NCI-H146 treated with DMSO at 0.1 percent for 48 hours (cell line): Measurements from ENCODE around the gene SGF29.
"Not testable (repeated sequence)": the region's sequence is repeated elsewhere in the genome, so short reads cannot be mapped to it uniquely, and the experiment has no call there.

ENCODE experiments used
- DNase-seq: peaks from one replicate; lab custom pipeline; 2025; ENCODE audit not compliant: unreplicated experiment; lab: John Stamatoyannopoulos, UW

SGF29 gene

GRCh38 chr16:28609631-28610594 lies 56.2 kb downstream of the SGF29 start, which contains the start of gene SULT1A1:
Gene SULT1A1 (minus strand): TSS chr16:28610044. CDS start chr16:28608855, 1,189 bp downstream.
- no peak for DNase-seq

GRCh38 chr16:28610595-28611191 lies 57.0 kb downstream of the SGF29 start:
- DNase-seq, result no peak

DNA sequence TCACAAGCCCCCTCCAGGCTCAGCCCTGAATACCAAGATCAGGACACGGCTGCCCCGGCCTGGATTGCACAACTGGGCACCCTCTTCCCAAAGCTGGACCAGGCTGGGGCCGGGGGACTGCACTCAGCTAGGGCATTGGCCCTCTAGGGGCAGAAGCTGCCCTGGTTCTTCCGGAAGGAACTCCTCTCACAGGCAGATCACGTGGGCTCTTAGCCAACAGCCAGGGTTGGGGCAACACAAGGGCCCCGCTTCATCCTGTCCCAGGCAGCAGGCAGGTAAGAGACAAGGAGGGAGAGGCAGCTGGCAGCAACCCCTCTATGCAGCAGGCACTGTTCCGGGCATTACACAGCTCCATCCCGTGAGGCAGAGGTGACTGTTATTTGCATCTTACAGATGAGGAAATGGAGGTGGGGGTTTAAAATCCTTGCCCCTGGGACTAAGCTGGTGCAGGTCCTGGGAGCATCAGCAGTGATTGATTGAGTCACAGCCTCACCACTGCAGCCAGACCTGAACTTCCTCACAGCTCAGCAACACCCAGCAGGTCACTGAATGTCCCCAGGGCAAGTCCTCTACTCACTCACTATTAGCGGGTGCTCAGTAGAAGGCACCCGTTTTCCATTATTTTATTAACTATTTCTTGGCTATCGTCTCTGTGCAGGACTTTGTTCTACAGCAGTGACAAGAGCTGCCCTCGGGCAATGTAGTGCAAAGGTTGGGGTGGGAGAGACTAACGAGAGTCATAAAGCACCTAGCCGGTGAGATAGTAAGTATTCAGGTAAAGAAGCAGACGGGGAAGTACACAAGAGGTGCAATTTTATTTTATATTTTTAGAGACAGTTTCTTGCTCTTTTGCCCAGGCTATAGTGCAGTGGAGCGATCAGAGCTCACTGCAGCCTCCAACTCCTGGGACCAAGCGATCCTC lies 58.9 kb downstream of the SGF29 start:
- not testable (repeated sequence) for DNase-seq

DNA sequence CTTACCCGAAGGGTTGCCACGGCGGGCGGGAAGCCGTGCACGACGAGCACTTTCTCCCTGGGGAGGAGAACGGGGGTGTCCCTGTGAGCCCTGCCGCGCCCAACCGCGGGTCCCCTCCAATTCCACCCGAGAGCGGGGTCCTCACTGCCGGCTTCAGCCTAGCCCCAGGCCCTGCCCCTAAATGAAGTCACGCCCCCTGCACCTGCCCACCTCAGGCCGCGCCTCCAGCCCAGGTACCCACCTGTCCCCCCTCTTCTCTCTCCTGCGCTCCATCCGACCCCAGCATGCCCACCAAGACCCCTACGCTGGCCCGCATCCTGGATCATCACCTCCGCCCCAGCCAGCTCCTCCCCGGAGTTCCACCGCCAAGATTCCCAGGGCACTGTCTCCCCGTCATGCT lies 60.2 kb downstream of the SGF29 start:
- not testable (repeated sequence) for DNase-seq

GRCh38 chr16:28614561-28614960 lies 60.8 kb downstream of the SGF29 start:
- DNase-seq, result not testable (repeated sequence)

GRCh38 chr16:28615486-28616223 lies 61.9 kb downstream of the SGF29 start:
- DNase-seq, result peak; percentile 69

- not testable (repeated sequence) for DNase-seq
Observed at GRCh38 chr16:28616224-28616577, 62.5 kb downstream of the SGF29 start.

DNA sequence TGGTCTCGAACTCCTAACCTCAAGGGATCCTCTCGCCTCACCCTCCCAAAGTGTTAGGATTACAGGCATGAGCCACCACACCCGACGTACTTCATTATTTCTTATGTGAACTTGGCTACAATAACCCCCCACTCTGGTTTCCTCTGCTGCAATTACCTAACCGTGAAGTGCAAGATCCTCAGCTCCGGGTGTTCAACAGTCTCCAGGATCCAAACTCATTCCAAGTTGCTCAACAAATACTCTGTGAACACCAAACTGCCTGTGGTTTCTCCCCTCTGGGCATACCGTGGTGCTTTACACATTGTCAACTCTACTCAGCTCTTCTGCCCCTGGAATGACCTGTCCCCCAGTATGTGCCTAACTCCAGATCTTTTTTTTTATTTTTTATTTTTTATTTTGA lies 62.9 kb downstream of the SGF29 start:
- DNase-seq, result no peak

DNA sequence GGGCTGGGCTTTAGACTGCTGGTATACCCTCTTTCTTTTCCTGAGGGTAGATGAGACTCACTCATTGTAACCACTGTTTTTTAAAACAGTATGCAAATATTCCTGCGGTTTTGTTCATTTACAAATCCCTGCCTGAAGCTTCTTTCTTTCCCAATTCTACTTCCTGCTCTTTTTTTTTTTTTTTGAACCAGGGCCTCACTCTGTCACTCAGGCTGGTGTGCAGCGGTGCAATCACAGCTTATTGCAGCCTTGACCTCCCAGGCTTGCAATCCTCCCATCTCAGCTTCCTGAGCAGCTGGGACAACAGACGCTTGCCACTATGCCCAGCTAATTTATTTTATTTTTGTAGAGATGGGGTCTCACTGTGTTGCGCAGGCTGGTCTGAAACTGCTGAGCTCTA lies 64.2 kb downstream of the SGF29 start:
- DNase-seq, result no peak

DNA sequence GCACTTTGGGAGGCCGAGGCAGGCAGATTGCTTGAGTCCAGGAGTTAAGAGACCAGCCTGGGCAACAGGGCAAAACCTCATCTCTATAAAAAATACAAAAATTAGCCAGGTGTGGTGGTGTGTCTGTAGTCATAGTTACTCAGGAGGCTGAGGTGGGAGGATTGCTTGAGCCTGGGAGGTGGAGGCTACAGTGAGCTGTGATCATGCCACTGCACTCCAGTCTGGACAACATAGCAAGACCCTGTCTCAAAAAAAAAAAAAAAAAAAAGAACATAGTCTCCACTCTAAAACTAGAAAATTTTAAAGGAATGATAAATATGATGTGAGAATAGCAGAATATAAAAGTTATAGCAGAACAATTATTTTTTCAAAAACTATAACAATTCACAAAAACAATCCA lies 66.6 kb downstream of the SGF29 start:
- not testable (repeated sequence) for DNase-seq

DNA sequence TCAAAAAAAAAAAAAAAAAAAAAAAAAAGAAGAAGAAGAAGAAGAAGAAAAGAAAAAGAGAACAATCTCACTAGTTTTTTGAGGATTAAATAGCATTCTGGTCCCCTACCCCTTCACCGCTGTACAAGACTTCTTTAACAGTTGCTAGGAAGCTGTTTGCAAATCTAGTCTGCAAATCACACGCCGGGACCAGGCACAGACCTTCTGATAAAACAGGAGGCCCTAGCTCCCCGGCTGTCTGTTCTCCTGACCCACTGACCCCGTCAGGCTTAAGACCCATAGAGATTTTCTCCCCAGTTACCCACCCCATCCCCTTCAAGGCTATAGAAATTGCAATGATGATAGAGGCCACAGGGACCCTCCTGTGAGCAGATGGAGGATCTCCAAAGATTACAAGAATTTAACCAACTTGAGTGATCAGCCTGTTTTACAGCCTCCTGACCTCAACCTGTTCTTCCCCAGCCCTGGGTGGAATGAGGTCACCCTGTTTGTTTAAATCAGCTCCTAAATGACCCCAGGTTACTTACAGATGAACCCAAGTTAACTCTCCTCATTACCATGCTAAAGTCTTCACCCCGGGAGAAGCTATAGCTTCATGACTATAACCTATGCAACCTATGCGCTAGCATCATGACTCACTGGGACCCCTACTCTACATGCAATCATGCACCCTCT lies 67.9 kb downstream of the SGF29 start:
- DNase-seq, result no peak

- not testable (repeated sequence) for DNase-seq
Observed at GRCh38 chr16:28622532-28623171, 68.9 kb downstream of the SGF29 start.

DNA sequence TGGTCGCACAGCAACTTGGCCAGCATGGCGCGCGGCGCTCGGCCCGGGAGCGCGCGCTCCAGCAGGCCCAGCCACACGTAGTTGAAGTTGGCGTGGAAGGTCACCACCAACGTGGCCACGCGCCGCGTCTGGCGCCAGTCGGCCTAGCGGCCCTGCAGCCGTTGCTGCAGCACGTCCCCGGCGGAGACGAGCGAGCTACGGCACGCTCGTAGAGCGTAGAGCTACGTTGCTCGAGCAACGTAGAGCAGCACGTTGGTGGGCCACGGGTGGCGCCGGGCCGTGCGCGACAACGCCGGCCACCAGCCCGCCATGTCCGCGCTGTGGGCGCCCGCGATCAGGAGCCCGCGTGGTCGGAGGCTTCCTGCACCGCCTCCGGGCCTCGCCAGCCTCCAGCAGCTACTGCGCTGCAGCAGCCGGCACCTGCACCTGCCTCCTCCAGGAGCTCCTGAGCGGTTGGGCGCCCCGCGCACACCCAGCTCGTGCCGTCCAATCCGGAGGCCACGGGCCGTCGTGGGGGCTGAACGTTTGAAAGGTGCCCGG lies 69.5 kb downstream of the SGF29 start:
- peak; percentile 82 for DNase-seq

GRCh38 chr16:28630905-28631304 lies 77.2 kb downstream of the SGF29 start:
- not testable (repeated sequence) for DNase-seq

DNA sequence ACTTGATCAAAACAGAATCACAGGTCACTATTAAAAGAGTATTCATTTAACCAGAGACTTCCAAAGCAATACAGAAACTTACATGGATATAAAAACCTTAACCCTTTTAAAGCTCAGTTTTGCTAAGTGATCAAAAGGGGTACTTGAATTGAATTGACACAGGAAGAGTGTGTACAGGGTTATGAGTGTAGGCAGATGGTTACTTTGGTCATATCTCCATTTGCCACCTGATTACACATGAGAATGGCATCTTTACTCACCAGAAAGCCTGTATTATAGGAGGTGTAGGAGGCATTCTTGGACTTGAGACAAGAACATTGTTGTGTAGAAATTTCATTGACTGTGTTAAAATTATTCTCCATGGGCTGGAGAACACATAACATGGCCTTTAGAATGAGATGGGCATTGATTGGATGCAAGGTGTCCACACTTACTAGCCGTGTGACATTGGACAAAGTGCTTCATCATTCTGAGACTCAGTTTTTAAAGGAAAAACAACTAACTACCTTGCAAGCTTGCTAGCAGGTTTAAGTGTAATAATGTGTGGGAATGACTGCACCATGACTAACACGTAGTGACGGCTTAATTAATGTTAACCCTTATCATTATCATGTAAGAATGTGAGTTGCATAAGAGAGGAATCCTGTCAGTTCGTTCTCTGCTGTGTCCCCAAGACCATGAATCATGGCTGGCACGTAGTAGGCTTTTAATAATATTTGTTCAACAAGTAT lies 82.5 kb downstream of the SGF29 start:
- DNase-seq, result not testable (repeated sequence)

DNA sequence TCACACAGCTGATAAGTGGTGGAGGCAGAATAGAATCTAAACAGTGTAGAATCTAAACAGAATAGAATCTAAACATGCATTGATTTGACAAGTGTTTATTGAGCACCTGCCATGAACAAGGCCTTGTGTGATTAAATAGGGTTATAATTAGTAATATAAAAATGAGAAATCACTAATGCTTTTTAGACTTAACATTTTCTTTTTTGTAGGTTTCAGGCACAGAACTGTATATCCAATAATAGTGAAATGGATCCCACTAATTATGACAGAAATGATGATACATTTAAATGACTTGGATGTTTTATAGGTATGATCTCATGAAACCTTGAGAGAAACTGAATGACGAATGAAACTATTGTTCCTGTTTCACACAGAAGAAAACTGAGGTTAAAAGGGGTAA lies 84.0 kb downstream of the SGF29 start, which contains the start of gene NPIPB8:
Gene NPIPB8, plus strand, starts transcription at position 301 of the 400 bp plus-strand sequence. CDS start 296 bp downstream, outside the sequence.
- DNase-seq, result not testable (repeated sequence)

- not testable (repeated sequence) for DNase-seq
Observed at GRCh38 chr16:28638359-28638758, 84.6 kb downstream of the SGF29 start.

- not testable (repeated sequence) for DNase-seq
Observed at GRCh38 chr16:28639959-28640358, 86.2 kb downstream of the SGF29 start.
